HG02981 (cell line): ENCODE results near the gene STX8.

Source experiments
- ATAC-seq: cut with Tn5 transposase; IDR thresholded peaks from one replicate; pipeline ENCODE4 v1.9.1; 2021; ENCODE audit warnings: mild to moderate bottlenecking, moderate library complexity; ENCODE audit not compliant: unreplicated experiment

The STX8 gene

DNA sequence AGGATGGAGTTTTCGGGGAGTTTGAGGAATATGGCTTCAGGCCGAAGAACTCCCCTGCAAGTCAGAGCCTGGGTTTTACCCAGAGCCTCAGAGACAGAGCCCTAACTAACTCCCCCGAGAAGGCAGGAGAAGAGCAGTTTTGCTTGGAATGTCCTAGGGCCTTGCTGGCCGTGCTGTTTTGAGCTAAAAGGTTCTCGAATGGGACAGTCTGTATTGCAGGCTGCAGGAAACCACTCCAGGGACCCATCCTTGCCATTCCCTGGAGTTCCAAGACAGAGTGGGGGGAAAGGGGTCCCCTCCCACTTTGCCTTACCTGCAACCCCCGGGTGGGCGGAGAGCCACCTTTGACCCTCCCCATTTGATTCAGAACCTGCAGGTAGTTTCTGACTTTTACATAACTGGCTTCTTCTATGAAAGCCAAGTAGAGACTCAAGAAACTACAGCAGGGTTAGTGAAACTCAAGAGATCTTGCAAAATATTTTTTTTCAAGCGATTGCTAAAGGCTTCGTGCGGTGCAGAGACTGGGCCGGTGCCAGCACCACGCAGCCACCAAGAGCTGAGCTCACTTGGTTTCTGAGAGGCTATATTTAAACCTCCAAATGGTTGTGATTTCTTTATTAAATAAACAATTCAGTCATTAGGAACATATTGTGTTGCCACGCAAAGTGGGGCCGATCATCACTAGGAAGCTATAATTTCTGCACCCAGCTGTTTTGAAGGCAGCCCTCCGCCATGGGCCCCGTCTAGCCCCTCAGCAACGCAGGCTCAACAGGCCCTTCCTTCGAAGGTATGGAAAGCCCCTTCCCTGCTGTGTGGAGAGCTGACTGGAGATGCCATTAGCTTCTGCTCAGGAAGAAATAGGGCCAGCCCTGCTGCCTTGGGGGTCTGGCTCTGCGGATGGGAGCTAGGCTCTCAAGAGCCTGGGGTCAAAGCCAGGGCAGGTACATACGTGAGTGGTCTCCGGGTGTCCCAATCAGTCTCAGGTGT, 331.3 kb downstream of the STX8 start:
- no peak for ATAC-seq

DNA sequence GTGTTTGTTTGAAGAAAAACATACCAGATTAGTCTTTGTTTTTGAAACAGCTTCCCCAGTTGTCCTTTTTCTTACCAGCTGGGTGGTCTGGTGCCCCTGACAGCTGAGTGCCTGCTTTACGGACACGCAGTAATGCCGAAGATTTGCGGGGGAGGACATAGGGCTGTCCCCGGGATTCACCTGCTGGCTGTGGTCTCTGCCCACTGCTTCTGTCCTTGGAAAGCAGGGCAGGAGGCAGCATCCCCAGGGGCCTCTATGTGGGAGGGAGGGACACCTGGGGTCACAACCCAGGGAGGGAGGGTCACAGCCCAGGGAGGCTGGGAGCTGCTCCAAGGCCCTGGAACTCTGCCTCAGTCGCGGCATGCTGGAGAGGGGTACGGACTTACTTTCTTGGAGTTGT, 332.6 kb downstream of the STX8 start:
- ATAC-seq = no peak

DNA sequence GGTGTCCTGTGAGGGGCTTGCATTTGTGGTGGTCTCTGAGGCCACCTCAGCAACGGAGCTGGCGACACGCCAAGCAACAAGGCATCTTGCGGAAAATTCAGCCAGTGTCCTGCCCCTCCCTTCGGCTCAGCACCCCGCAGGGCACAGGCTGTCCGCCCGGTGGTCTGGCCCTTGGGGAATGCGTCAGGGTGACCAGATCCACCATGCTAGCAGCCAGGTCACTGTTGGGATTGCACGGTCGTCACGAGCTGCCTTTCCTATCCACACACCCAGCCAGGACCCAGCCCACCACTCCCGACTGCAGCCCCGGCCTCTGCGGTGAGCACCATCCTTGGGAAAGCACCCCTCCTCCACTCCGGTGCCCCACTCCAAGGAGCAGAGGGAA, 333.1 kb downstream of the STX8 start:
- no peak for ATAC-seq

DNA sequence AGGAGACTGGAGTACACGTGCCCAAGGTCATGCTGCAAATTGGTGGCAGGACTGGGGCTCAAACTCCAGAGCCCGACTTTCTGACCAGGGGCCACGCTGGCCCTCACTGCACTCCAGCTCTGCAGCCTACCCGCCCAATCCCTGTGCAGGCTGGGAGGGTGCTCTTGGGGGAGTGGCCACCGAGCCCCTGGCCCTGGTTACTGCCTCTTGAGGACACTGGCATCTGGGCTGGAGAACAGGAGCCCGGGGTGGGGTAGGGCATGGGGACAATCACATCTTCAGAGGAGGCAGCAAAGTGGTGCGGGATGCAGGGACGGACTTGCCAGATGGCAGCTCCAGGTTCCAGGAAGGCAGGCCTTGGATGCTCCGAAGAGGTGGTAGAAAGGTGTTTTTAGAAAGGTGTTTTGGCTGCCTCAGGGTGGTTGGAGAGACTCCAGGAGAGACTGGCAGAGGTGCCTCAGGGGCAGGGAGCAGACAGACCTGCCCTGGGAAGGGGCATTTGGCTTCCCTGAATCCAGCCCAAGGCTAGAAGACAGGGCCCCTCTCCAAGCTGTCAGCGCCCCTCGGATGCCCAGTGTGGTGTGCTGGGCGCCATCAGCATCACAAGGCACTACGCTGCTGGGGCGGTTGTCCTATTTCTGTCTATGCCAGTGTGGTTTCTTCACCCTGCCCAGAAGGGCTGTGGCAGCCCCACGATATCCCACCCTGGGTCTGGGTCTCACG, 333.7 kb downstream of the STX8 start:
- ATAC-seq = no peak

DNA sequence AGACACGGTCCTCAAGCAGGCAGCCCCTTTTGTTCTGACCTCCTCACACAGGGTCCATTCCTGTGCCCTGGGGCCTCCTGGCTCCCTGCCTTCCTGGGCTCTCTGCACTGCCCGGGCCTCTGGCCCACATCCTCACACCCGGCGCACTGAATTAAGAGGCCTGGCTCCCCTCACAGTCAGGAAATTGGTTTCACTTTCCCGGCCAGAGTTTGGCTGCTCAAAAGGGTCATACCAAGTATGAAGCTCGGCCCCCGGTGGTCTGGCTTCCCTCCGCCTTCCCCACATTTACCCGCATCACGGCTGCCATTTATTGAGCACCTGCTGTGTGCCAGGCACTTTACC, 334.3 kb downstream of the STX8 start:
- ATAC-seq = no peak

DNA sequence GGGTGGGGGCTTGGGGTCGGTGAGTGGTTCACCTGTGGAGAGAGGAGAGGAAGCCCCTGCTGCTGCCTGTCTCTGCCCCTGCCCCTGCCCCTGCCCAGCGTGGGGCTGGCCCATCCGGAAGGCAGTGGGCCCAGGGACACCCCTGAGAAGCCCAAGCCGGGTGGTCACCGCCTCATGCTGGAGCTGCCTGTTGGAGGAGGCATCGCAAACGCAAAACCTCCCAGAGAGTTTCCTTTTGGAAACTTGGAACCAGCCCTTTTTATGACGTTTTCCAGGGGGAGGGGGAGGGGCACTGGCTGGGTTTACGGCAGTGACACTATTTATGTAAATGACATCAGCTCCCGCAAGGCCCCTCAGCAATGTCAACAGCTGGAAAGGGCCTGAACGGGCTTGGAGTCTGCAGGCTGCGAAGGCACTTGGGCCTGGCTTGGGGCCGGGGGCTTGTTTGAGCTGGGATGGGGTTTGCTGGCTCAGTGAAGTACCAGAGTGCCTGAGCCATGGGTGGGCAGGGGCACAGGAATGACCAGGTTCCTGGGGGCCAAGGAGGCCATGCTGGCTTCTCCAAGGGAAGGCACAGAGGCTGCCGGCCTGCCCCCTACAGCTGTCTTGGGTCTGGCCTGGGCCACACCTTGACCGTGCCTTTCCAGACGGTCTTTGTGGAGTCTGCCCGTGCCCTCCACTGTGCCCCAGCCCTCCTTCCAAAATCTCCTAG, 334.8 kb downstream of the STX8 start:
- no peak for ATAC-seq

DNA sequence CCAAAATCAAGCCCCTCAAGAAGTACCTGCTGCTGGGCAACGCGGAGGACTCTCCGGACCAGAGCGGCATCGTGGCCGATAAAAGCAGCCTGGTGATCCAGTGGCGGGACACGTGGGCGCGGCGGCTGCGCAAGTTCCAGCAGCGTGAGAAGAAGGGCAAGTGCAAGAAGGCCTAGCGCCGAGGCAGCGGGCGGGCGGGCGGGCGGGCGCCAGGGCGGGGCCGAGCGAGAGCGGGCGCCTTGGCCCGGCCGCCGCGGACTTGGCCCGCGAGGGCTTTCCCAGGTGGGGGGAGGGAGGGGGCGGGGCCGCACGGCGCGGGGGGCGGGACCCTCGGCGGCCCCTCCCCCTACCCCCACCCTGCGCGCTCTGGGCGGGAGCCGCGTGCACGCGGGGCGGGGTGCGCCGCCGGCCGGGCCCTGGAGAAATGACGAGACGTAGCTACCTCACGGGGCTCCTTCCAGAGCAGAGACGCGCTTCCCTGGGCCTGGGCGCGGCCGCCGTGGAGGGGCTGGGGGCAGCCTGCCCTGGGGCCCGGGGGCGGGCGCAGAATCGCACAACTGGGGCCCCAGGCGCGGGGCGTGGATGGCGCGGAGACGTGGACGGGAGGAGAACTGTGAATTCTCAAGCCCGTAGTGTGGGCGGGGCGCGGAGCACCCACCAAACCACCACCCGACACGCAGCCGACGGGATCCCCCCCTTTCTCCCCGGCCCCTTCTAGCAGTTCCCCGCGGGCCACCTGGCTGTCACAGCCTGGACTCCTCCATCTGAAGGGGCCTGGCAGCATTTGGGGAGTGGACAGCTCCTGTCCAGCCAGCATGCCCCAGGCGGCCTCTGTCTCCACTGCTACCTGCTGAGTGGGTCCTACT, 335.6 kb downstream of the STX8 start:
- ATAC-seq = peak; percentile 51

DNA sequence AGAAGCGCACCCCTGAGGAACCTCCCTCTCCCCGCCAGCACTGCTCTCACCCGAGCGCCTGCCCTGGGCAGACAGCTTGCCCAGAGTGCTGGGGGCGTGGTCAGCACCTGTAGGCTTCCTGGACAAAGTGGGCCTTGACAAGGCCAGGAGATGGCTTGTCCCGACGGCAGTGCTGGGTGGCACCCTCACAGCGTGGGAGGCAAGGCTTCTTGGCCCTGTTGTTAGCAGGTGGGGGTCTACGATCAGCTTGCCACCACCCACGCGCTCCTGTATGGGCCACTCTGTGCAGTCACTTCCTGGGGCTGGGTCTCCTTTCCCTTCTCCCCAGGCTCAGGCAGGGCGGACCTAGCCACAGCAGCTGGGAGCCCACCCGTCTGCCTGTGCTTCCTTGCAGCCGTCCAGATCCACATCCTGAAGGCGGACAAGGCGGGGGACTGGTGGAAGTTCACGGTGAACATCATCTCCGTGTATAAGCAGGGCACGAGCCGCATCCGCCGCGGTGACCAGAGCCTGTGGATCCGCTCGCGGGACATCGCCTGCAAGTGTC, 336.3 kb downstream of the STX8 start:
- no peak for ATAC-seq

- ATAC-seq = no peak
Observed at GRCh38 chr17:9238340-9239245, 337.0 kb downstream of the STX8 start.

- no peak for ATAC-seq
Observed at GRCh38 chr17:9237661-9238301, 337.8 kb downstream of the STX8 start.

DNA sequence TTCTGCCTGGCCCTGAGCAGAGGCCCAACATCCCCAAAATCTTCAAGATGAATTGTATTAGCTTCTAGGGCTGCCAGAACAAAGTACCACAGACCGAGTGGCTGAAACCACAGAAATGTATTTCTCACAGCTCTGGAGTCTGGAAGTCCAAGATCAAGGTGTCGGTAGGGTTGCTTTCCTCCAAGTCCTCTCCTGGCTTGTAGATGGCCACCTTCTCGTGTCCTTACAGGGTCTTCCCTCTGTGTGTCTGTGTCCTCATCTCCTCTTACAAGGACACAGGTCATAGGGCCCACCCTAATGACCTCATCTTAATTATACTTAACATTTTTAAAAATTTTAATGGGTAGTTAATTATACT, 338.6 kb downstream of the STX8 start:
- no peak for ATAC-seq

- no peak for ATAC-seq
Observed at GRCh38 chr17:9236286-9237052, 339.2 kb downstream of the STX8 start.

DNA sequence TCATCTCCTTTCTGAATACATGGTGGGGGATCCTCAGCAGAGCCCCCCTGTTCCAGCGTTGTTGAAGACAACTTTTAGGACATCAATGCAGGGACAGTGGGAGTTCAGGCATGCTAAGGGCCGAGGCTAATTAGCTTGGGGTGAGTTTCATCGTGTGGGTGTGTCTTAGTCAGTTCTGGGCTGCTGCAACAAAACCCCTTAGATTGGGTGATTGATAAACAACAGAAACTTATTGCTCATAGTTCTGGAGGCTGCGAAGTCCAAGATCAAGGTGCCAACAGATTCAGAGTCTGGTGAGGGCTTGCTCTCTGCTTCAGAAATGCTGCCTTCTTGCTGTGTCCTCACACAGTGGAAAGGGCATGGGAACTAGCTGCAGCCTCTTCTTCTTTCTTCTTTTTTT, 340.3 kb downstream of the STX8 start:
- ATAC-seq = no peak

DNA sequence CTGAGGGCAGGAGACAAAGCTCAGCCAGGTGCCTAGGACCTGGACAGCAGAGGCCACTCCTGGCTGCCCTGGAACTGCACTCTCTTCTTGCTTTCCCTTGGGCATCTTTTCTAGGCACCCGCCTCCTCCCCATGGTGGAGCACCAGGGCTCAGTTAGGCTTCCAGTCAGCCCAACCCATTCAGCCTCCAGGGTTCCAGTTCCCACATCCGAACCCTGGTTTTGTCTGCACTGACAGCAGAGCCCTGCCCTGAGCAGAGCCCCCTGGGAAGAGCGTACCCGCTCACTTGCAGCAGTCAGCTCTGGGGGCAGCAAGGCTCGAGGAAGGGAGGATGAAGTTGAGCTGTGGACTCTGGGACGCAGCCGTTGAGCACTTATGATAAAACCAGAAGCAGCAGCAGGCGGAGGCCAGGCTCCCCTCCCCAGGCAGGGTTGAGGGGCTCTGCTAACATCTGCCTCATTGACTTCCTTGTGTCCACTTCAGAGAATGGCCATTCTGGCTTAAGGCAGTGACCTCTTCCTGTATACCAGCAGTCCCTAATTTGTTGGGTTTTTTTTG, 341.2 kb downstream of the STX8 start:
- ATAC-seq = no peak

GRCh38 chr17:9233761-9234160, 341.9 kb downstream of the STX8 start:
- ATAC-seq = no peak

DNA sequence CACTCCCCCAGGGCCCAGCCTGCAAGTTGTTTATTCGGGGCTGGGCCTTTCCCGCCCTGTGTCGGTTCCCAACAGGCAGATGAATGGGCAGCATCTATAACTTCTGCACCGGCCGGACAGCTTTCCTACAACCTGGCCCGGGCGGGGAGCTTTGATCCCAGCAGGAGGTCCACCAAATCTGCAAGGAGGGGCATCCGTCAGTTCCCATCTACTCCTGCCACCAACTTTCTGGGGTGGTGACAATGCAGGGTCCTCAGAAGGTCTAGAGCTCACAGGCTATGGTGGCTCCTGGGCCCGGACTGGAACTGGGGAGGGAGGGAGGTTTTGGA, 342.4 kb downstream of the STX8 start:
- no peak for ATAC-seq

GRCh38 chr17:9232591-9233270, 342.9 kb downstream of the STX8 start:
- no peak for ATAC-seq

DNA sequence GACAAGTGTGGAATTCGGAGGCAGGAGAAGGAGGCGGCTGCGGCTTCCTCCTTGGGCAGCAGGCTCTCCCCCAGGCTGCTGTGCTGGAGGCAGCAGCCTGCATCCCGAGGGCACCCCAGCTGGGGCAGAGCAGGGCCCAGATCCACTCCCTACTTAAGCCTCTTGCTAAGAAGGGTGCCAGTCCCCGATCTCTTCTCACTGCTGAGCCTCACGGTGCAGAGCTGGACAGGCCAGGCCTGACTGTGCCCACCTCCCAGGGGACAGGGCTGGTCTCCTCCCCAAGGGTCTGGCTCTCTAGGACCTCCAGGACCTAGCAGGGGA, 343.5 kb downstream of the STX8 start:
- no peak for ATAC-seq
